ENCODE measurements around the gene TBL1X.

Gene TBL1X

GRCh38 chrX:9770319-9770718 is 305.5 kb downstream of the TBL1X start:
- TF ChIP-seq, protein P1, sequence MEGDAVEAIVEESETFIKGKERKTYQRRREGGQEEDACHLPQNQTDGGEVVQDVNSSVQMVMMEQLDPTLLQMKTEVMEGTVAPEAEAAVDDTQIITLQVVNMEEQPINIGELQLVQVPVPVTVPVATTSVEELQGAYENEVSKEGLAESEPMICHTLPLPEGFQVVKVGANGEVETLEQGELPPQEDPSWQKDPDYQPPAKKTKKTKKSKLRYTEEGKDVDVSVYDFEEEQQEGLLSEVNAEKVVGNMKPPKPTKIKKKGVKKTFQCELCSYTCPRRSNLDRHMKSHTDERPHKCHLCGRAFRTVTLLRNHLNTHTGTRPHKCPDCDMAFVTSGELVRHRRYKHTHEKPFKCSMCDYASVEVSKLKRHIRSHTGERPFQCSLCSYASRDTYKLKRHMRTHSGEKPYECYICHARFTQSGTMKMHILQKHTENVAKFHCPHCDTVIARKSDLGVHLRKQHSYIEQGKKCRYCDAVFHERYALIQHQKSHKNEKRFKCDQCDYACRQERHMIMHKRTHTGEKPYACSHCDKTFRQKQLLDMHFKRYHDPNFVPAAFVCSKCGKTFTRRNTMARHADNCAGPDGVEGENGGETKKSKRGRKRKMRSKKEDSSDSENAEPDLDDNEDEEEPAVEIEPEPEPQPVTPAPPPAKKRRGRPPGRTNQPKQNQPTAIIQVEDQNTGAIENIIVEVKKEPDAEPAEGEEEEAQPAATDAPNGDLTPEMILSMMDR (IDR thresholded peaks at IDR 0.05), result no peak

DNA sequence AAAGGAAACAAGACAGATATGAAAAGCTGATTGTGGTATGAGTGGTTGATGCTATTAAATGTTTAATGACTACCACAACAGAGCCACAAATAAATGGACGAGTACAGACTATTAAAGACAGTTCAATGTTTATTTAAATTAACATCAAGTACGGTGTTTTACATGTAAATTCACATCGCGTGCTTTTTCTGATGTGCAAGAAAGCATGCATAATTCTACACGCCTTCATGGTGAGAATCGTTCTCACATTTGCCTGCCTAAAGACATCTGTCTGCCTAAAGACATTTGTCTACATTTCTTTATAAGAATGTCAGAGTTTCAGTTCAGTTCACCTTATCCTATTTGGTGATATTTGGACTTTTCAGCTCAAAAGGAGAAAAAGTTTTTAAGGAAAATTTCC is 308.1 kb downstream of the TBL1X start:
- TF ChIP-seq, protein P1 (IDR thresholded peaks at IDR 0.05), result no peak

- TF ChIP-seq, protein P1 (IDR thresholded peaks at IDR 0.05), result no peak
These were observed 311.1 kb downstream of the TBL1X start for GRCh38 chrX:9775930-9776329.

DNA sequence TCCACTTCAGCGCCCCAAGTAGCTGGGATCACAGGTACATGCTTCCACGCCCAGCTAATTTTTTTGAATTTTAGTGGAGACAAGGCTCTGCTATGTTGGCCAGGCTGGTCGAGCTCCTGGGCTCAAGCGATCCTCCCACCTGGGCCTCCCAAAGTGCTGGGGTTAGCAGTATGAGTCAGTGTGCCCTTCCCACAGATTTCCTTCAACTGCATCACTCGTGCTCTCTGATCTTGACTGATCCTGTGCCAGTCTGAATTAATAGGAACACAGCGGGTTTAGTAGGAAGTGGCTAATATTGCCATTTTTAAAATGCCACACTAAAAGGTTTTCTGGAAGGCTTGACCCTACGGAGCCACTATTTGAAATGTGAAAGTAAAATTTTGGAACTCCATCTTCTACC is 317.1 kb downstream of the TBL1X start:
- TF ChIP-seq, protein P1 (IDR thresholded peaks at IDR 0.05), result no peak

GRCh38 chrX:9784332-9784731 is 319.5 kb downstream of the TBL1X start:
- TF ChIP-seq, protein P1 (IDR thresholded peaks at IDR 0.05), result no peak

DNA sequence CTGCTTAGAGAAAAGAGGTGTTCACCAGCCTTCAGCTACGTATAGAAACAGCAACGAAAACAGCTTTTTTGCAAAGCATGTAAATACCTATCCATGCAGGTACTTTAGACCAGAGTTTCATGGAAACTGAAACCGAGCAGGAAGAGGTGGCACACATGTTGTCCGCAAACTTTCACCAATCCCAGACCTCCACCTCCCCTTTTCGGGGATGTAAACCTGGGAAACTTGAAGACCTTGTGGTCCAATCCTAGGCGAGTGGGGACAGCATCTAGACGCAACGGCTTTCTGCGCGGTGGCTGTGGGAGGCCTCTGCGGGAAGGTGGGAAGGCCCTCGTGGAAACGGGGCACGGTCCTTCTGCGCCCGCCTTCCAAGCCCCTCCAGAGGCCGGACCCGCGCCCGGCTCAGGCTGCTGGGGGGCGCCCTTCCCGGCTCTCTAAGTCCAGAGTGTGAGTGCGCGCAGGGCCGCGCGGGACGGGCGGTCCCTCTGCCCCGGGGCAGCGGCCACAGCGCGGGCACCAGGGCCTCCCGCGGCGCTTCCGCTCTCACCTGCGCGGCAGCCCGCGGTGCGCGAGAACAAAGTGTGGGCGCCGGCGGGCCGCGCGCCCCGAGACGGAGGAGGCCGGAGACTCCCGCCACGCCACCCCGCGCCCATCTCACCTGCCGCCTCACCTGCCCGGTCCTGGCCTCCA is 320.5 kb downstream of the TBL1X start:
- TF ChIP-seq, protein P1 (IDR thresholded peaks at IDR 0.05), result no peak

DNA sequence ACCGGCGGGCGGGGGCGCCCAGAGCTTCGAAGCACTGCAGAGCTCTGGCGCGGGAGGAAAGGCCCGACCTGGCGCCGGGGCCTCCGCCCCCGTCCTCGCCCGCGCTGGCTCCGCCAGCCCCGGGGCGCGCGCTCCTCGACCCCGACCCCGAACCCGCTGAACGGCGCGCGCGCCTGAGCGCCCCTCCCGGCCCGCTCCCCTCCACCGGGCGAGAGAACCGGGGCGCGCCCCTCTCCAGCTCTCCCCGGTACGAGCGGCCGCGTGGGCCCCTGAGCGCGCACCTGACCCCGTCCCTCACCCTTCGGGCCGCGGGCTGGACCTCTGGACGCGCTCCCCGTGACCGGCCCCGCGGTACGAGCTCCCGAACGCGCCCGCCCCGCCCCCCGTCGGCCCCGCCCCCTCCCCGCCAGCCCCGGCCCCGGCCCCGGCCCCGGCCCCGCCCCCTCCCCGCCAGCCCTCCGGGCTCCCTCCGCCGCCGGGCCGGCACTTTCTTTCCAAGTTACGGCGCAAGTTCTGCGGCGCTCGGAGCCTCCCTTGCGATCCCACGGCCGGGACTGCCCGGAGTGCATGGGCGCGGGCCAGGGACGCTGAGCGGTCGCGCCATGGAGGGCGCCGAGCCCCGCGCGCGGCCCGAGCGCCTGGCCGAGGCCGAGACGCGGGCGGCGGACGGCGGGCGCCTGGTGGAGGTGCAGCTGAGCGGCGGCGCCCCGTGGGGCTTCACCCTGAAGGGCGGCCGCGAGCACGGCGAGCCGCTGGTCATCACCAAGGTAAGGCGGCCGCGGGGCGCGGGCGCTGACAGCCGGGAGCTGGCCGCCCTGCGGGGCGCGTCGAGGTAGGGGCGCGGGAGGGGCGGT is 321.3 kb downstream of the TBL1X start, which contains the start of gene SHROOM2:
SHROOM2 (plus strand) TSS at position 486 of the 854 bp plus-strand sequence; CDS start at position 603, 117 bp downstream.
- TF ChIP-seq, protein P1 (IDR thresholded peaks at IDR 0.05), result no peak

Data from LNCAP (cell line).